NB4 (cell line): ENCODE measurements around the gene RRP8.

Experiments used
- POLR2A ChIP-seq: IDR thresholded peaks from 2 replicates; pipeline ENCODE4 v1.6.1; 2011; ENCODE audit warnings: mild to moderate bottlenecking; ENCODE audit not compliant: insufficient read length; ENCODE audit errors: extremely low read depth
- TF ChIP-seq, protein P1 (sequence below): IDR thresholded peaks from one replicate; pipeline ENCODE4 v1.5.1; 2012; ENCODE audit warnings: low read depth, low read length
- TF ChIP-seq, protein P2 (sequence below): IDR thresholded peaks from 2 replicates; pipeline ENCODE4 v1.6.1; 2011; ENCODE audit warnings: low read depth, low read length

DNA sequence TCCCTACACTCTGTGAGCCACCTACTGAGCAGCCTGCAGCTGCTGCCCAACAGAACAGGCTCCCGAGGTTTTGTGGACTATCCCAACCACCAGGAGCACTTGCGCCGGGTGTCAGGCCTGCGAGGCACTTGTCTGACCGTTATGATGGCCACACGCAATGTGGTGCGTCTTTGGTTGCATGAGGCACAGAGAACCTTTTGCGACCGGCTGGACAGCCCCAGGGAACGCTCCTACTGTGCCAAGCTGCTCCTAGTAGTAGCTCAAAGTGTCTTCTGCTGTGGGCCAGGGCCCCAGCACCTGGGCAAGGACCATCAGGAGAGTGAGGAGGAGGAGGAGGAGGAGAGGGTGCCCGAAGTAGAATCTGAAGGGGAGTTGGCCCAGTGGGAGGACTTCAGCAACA, 46.4 kb downstream of the RRP8 start:
- TF ChIP-seq, protein P1, sequence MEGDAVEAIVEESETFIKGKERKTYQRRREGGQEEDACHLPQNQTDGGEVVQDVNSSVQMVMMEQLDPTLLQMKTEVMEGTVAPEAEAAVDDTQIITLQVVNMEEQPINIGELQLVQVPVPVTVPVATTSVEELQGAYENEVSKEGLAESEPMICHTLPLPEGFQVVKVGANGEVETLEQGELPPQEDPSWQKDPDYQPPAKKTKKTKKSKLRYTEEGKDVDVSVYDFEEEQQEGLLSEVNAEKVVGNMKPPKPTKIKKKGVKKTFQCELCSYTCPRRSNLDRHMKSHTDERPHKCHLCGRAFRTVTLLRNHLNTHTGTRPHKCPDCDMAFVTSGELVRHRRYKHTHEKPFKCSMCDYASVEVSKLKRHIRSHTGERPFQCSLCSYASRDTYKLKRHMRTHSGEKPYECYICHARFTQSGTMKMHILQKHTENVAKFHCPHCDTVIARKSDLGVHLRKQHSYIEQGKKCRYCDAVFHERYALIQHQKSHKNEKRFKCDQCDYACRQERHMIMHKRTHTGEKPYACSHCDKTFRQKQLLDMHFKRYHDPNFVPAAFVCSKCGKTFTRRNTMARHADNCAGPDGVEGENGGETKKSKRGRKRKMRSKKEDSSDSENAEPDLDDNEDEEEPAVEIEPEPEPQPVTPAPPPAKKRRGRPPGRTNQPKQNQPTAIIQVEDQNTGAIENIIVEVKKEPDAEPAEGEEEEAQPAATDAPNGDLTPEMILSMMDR: no peak
- TF ChIP-seq POLR2A: no peak
- TF ChIP-seq, protein P2, sequence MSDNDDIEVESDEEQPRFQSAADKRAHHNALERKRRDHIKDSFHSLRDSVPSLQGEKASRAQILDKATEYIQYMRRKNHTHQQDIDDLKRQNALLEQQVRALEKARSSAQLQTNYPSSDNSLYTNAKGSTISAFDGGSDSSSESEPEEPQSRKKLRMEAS: no peak
